H9 (cell line): ENCODE data around the gene EFEMP1. TPM values are rescaled to one million over a fixed set of nuclear protein-coding genes. Genes with fewer than 3 reads are reported as not detected.
A peak's percentile ranks its signal among the peaks of the same experiment; 100 is the strongest.

ENCODE experiments used
- DNase-seq: peaks from one replicate; pipeline ENCODE4 v3.0.0-alpha.2; 2017
- H2AFZ ChIP-seq: one replicate; pipeline ENCODE4 v1.6.1; 2013; ENCODE audit warnings: mild to moderate bottlenecking, low read length, control low read depth, moderate library complexity
- H2AK5ac ChIP-seq: 2 replicates; pipeline ENCODE4 v1.6.1; 2013; ENCODE audit warnings: low read length, control low read depth, mixed read lengths; ENCODE audit not compliant: insufficient read length
- H2BK120ac ChIP-seq: one replicate; pipeline ENCODE4 v1.6.1; 2013; ENCODE audit warnings: low read depth, mild to moderate bottlenecking, low read length, control low read depth, inconsistent platforms; ENCODE audit not compliant: poor library complexity, severe bottlenecking
- H2BK12ac ChIP-seq: 2 replicates; pipeline ENCODE4 v1.6.1; 2013; ENCODE audit warnings: low read length, control low read depth, mixed read lengths, low read depth; ENCODE audit not compliant: insufficient read length
- H2BK15ac ChIP-seq: 2 replicates; pipeline ENCODE4 v1.6.1; 2013; ENCODE audit warnings: low read depth, low read length, control low read depth
- H2BK20ac ChIP-seq: one replicate; pipeline ENCODE4 v1.6.1; 2013; ENCODE audit warnings: low read depth, mild to moderate bottlenecking, low read length, control low read depth, inconsistent platforms; ENCODE audit not compliant: poor library complexity, severe bottlenecking
- H2BK5ac ChIP-seq: 2 replicates; pipeline ENCODE4 v1.6.1; 2013; ENCODE audit warnings: low read length, control low read depth, mixed read lengths; ENCODE audit not compliant: insufficient read length
- H3K14ac ChIP-seq: 2 replicates; pipeline ENCODE4 v1.6.1; 2013; ENCODE audit warnings: low read length, control low read depth; ENCODE audit not compliant: insufficient read depth
- H3K18ac ChIP-seq: 2 replicates; pipeline ENCODE4 v1.6.1; 2013; ENCODE audit warnings: low read depth, mild to moderate bottlenecking, mixed read lengths, low read length, control low read depth; ENCODE audit not compliant: insufficient read length
- H3K23ac ChIP-seq: 2 replicates; pipeline ENCODE4 v1.6.1; 2013; ENCODE audit warnings: low read length, control low read depth, mixed read lengths, low read depth; ENCODE audit not compliant: insufficient read length
- H3K23me2 ChIP-seq: 2 replicates; pipeline ENCODE4 v1.6.1; 2013; ENCODE audit warnings: low read depth, mild to moderate bottlenecking, mixed read lengths, low read length, control low read depth; ENCODE audit not compliant: insufficient read length, poor library complexity, severe bottlenecking
- H3K27ac ChIP-seq: 2 replicates; pipeline ENCODE4 v1.5.1; 2013; ENCODE audit warnings: low read length, control low read depth, mixed read lengths, low read depth; ENCODE audit not compliant: insufficient read length
- H3K27me3 ChIP-seq: 2 replicates; pipeline ENCODE4 v1.6.1; 2013; ENCODE audit warnings: low read length, control low read depth, inconsistent platforms; ENCODE audit not compliant: insufficient read depth
- H3K4ac ChIP-seq: 2 replicates; pipeline ENCODE4 v1.6.1; 2013; ENCODE audit warnings: low read depth, mild to moderate bottlenecking, control low read depth, inconsistent platforms, low read length, moderate library complexity
- H3K4me1 ChIP-seq: 2 replicates; pipeline ENCODE4 v1.6.1; 2013; ENCODE audit warnings: low read length, control low read depth, inconsistent platforms; ENCODE audit not compliant: insufficient read depth
- H3K4me2 ChIP-seq: 2 replicates; pipeline ENCODE4 v1.6.1; 2013; ENCODE audit warnings: low read length, control low read depth, mixed read lengths; ENCODE audit not compliant: insufficient read length, insufficient read depth
- H3K56ac ChIP-seq: 2 replicates; pipeline ENCODE4 v1.6.1; 2013; ENCODE audit warnings: low read depth, mild to moderate bottlenecking, mixed read lengths, low read length, control low read depth; ENCODE audit not compliant: insufficient read length
- H3K79me1 ChIP-seq: 2 replicates; pipeline ENCODE4 v1.6.1; 2013; ENCODE audit warnings: low read depth, mild to moderate bottlenecking, moderate library complexity, low read length, control low read depth, inconsistent platforms; ENCODE audit not compliant: insufficient read depth, poor library complexity, severe bottlenecking
- H3K79me2 ChIP-seq: 2 replicates; pipeline ENCODE4 v1.6.1; 2013; ENCODE audit warnings: low read length, control low read depth, inconsistent platforms; ENCODE audit not compliant: insufficient read depth
- H3K9ac ChIP-seq: 2 replicates; pipeline ENCODE4 v1.6.1; 2013; ENCODE audit warnings: low read length, control low read depth, mixed read lengths; ENCODE audit not compliant: insufficient read length; ENCODE audit errors: extremely low read depth
- H3K9me3 ChIP-seq: one replicate; pipeline ENCODE4 v1.6.1; 2013; ENCODE audit warnings: low read depth, low read length, inconsistent platforms; ENCODE audit not compliant: control insufficient read depth
- H3T11ph ChIP-seq: one replicate; pipeline ENCODE4 v1.6.1; 2013; ENCODE audit warnings: mild to moderate bottlenecking, low read length, control low read depth, inconsistent platforms
- H4K20me1 ChIP-seq: one replicate; pipeline ENCODE4 v1.6.1; 2013; ENCODE audit not compliant: control insufficient read depth, insufficient read length, insufficient read depth
- H4K5ac ChIP-seq: 2 replicates; pipeline ENCODE4 v1.6.1; 2013; ENCODE audit warnings: low read depth, mild to moderate bottlenecking, mixed read lengths, low read length, control low read depth; ENCODE audit not compliant: insufficient read length
- H4K8ac ChIP-seq: replicated peaks from 2 replicates; pipeline ENCODE4 v1.6.1; 2013; ENCODE audit warnings: low read length, control low read depth, mixed read lengths, low read depth; ENCODE audit not compliant: insufficient read length
- H4K91ac ChIP-seq: 2 replicates; pipeline ENCODE4 v1.6.1; 2013; ENCODE audit warnings: low read depth, mild to moderate bottlenecking, moderate library complexity, mixed read lengths, low read length, control low read depth; ENCODE audit not compliant: insufficient read length
- H3K27ac Mint-ChIP-seq, 3 experiments: 2 replicates in 2 of 3; 3 replicates in 1 of 3; pipeline ENCODE4 v1.8.0; 2020 to 2021; ENCODE audit warnings: mixed read lengths in 3 of 3, mild to moderate bottlenecking in 1 of 3, moderate library complexity in 1 of 3
- H3K27me3 Mint-ChIP-seq: 2 replicates; pipeline ENCODE4 v1.8.0; 2021; ENCODE audit warnings: low read depth, mild to moderate bottlenecking, moderate library complexity, mixed read lengths
- H3K36me3 Mint-ChIP-seq, 3 experiments: 2 replicates in 2 of 3; 3 replicates in 1 of 3; pipeline ENCODE4 v1.8.0; 2020 to 2021; ENCODE audit warnings: low read depth in 3 of 3, mixed read lengths in 3 of 3; ENCODE audit not compliant: insufficient read depth in 1 of 3
- H3K4me1 Mint-ChIP-seq, 2 experiments: 2 replicates each; pipeline ENCODE4 v1.8.0; 2020; ENCODE audit warnings: mixed read lengths in 2 of 2
- H3K4me3 Mint-ChIP-seq, 2 experiments: 2 replicates in 1 of 2; 3 replicates in 1 of 2; pipeline ENCODE4 v1.8.0; 2020 to 2021; ENCODE audit warnings: mild to moderate bottlenecking in 2 of 2, mixed read lengths in 2 of 2, moderate library complexity in 1 of 2
- H3K9me3 Mint-ChIP-seq, 2 experiments: 2 replicates in 1 of 2; 3 replicates in 1 of 2; pipeline ENCODE4 v1.8.0; 2020; ENCODE audit warnings: mild to moderate bottlenecking in 2 of 2, mixed read lengths in 2 of 2, moderate library complexity in 1 of 2
- CTCF ChIP-seq: fragments of 200-600 bp; sonication (generic); conservative IDR thresholded peaks from 3 replicates; pipeline ENCODE4 v1.8.0; 2021; ENCODE audit warnings: antibody characterized with exemption, mild to moderate bottlenecking
- WGBS: extraction: QIAGEN DNeasy Blood & Tissue Kit; methylation state at CpG from one replicate; pipeline ENCODE4 v1.1.7; 2013; ENCODE audit warnings: missing lambda C conversion rate, low lambda C conversion rate, mixed read lengths; ENCODE audit not compliant: insufficient read length; ENCODE audit errors: extremely low coverage; 5-methylcytosine and 5-hydroxymethylcytosine counted together
- total RNA-seq: library from RNA; stranded (reverse); gene quantifications from 2 replicates; pipeline ENCODE4 v1.2.1, GENCODE V29; 2021

EFEMP1 gene
- total RNA-seq, 1 experiment from 2014 or later = 3.5 TPM

DNA sequence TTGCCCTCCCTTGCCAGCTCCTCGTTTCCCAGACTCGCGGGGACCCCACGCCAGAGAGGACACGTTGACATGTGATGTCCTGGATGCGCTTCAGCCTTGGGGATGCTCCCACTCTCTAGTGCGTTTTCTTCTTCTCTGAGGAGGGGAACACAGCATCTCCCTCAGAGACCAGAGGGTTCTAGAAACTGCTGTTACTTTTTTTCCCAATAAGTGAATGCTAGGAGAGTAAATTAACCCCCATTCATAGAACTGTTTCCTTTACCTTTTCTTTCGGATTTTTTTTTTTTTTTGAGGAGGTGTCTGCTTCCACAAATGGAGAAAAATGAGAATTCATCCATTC, 370 bp upstream of the EFEMP1 start:
- H3K23ac ChIP-seq = no peak overlapping the region

More for the DNA sequence above, 370 bp upstream of the EFEMP1 start:
- Histone ChIP-seq H3K14ac (no peak overlapping the region), H3K23me2 (peaks cover 14% of the 10 kb centered on the region), H3K27me3 (peaks cover 2% of the 10 kb centered on the region; the same call in 1 of the 2 replicates), H3T11ph (no peak overlapping the region), H2BK20ac (no peak overlapping the region), H3K79me2 (no peaks in the 10 kb centered on the region), H4K5ac (no peak overlapping the region), H4K20me1 (no peaks in the 10 kb centered on the region), H2AK5ac (no peak overlapping the region), H2AFZ (no peak overlapping the region), H3K4me2 (peak overlapping the region; percentile 100), H2BK12ac (no peak overlapping the region), H4K8ac (no peak overlapping the region), H3K27ac (no peak overlapping the region), H3K79me1 (no peaks in the 10 kb centered on the region), H3K18ac (no peak overlapping the region), H2BK15ac (no peak overlapping the region), H3K56ac (no peak overlapping the region), H2BK120ac (no peak overlapping the region), H3K9ac (no peak overlapping the region), H3K9me3 (no peaks in the 10 kb centered on the region), H2BK5ac (no peak overlapping the region), H3K4ac (no peak overlapping the region), H3K4me1 (peaks cover 4% of the 10 kb centered on the region; the same call in 1 of the 2 replicates), H4K91ac (no peak overlapping the region)
- Mint-ChIP-seq H3K4me3 (peak overlapping the region; percentile 74 to 94), H3K27ac (no peak overlapping the region), H3K9me3 (no peaks in the 10 kb centered on the region), H3K27me3 (peaks cover 69% of the 10 kb centered on the region), H3K36me3 (no peaks in the 10 kb centered on the region), H3K4me1 (peaks cover 17 to 22% of the 10 kb centered on the region in 2 experiments)
- no peak for DNase-seq
- TF ChIP-seq CTCF = no peak
- no CpG with 5 or more reads among the region's 8 CpGs for WGBS
